H1 (cell line): ENCODE data around the gene ALDH4A1. TPM values are rescaled to one million over a fixed set of nuclear protein-coding genes. Genes with fewer than 3 reads are reported as not detected.

Experiments used
- CTCF ChIA-PET: fragments of 300-600 bp; sonication (Branson Sonifier 250); formaldehyde crosslinking; loops from one replicate; lab custom pipeline; 2021; ENCODE audit not compliant: partially characterized antibody; lab: Charles Lee
- POLR2A ChIA-PET: fragments of 300-600 bp; sonication (Branson Sonifier 250); formaldehyde crosslinking; loops from one replicate; lab custom pipeline; 2021; ENCODE audit warnings: inconsistent platforms; ENCODE audit not compliant: partially characterized antibody; lab: Charles Lee
- DNase-seq, 2 experiments: peaks; one replicate each; pipeline versions ENCODE4 v3.0.0 to v3.0.0-alpha.2; 2010 to 2022; ENCODE audit warnings: low spot score in 2 of 2, low read depth in 1 of 2, mixed read lengths in 1 of 2
- FAIRE-seq: peaks from 2 replicates; lab custom pipeline; 2011; peaks lifted over from hg19 to GRCh38; lab: Jason Lieb, UNC
- H2AFZ ChIP-seq: 2 replicates; pipeline ENCODE4 v1.8.1; 2012; ENCODE audit warnings: low read length, inconsistent platforms
- H2AK5ac ChIP-seq: 2 replicates; pipeline ENCODE4 v1.6.1; 2013; ENCODE audit warnings: low read depth, low read length
- H2BK120ac ChIP-seq: replicated peaks from 2 replicates; pipeline ENCODE3; 2013; ENCODE audit warnings: low read depth, low read length, inconsistent platforms
- H2BK12ac ChIP-seq: 2 replicates; pipeline ENCODE4 v1.6.1; 2013; ENCODE audit warnings: low read depth, low read length
- H2BK15ac ChIP-seq: 2 replicates; pipeline ENCODE4 v1.6.1; 2013; ENCODE audit warnings: low read length
- H2BK20ac ChIP-seq: 2 replicates; pipeline ENCODE4 v1.6.1; 2013; ENCODE audit warnings: low read length
- H2BK5ac ChIP-seq: 2 replicates; pipeline ENCODE4 v1.6.1; 2013; ENCODE audit warnings: low read depth, low read length
- H3K14ac ChIP-seq: 2 replicates; pipeline ENCODE4 v1.6.1; 2013; ENCODE audit warnings: inconsistent platforms; ENCODE audit not compliant: insufficient read length
- H3K18ac ChIP-seq: 2 replicates; pipeline ENCODE4 v1.6.1; 2013; ENCODE audit warnings: low read length; ENCODE audit errors: extremely low read depth
- H3K23ac ChIP-seq: 2 replicates; pipeline ENCODE4 v1.6.1; 2013; ENCODE audit warnings: inconsistent platforms; ENCODE audit not compliant: insufficient read length
- H3K23me2 ChIP-seq: 2 replicates; pipeline ENCODE4 v1.6.1; 2013; ENCODE audit warnings: low read depth, low read length
- H3K27ac ChIP-seq: 2 replicates; pipeline ENCODE4 v1.6.1; 2011; ENCODE audit warnings: low read depth, low read length, inconsistent platforms
- H3K27me3 ChIP-seq, 4 experiments: replicated peaks in 1 of 4; 1 replicate in 1 of 4; 2 replicates in 3 of 4; pipeline versions ENCODE4 v1.6.1 to v1.8.1; 2011 to 2013; ENCODE audit warnings: low read length in 3 of 4, mild to moderate bottlenecking in 3 of 4, inconsistent platforms in 2 of 4, mixed read lengths in 2 of 4, moderate library complexity in 1 of 4; ENCODE audit not compliant: control insufficient read depth in 3 of 4, insufficient read depth in 3 of 4; ENCODE audit errors: extremely low read depth in 1 of 4
- H3K36me3 ChIP-seq, 4 experiments: 2 replicates each; pipeline versions ENCODE4 v1.6.1 to v1.8.1; 2011 to 2013; ENCODE audit warnings: mild to moderate bottlenecking in 4 of 4, low read length in 3 of 4, moderate library complexity in 2 of 4, control low read depth in 1 of 4, inconsistent platforms in 1 of 4; ENCODE audit not compliant: insufficient read depth in 4 of 4, control insufficient read depth in 2 of 4
- H3K4ac ChIP-seq: replicated peaks from 2 replicates; pipeline ENCODE3; 2013; ENCODE audit warnings: low read length, low read depth, mixed read lengths, inconsistent platforms; ENCODE audit not compliant: insufficient read length
- H3K4me1 ChIP-seq, 4 experiments: replicated peaks in 1 of 4; 1 replicate in 1 of 4; 2 replicates in 3 of 4; pipeline versions ENCODE4 v1.6.1 to v1.8.1; 2011 to 2013; ENCODE audit warnings: low read length in 3 of 4, inconsistent platforms in 2 of 4, mixed read lengths in 1 of 4; ENCODE audit not compliant: insufficient read depth in 4 of 4, control insufficient read depth in 3 of 4
- H3K4me2 ChIP-seq, 2 experiments: 2 replicates each; pipeline versions ENCODE4 v1.6.1 to v1.8.1; 2011 to 2013; ENCODE audit warnings: low read depth in 2 of 2, low read length in 2 of 2, control low read depth in 1 of 2, inconsistent platforms in 1 of 2, mild to moderate bottlenecking in 1 of 2; ENCODE audit not compliant: insufficient read depth in 1 of 2
- H3K4me3 ChIP-seq, 4 experiments: fragments of 200-600, 300-600 bp in 1 of 4; sonication (generic), shearing (Covaris generic), sonication (Bioruptor Twin) in 1 of 4; 2 replicates each; pipeline versions ENCODE4 v1.5.1 to v1.8.1; 2011 to 2016; ENCODE audit warnings: low read length in 4 of 4, low read depth in 3 of 4, control low read depth in 2 of 4, inconsistent platforms in 2 of 4, mild to moderate bottlenecking in 2 of 4, mixed read lengths in 1 of 4, moderate library complexity in 1 of 4; ENCODE audit not compliant: insufficient read depth in 2 of 4; ENCODE audit errors: extremely low read depth in 1 of 4
- H3K56ac ChIP-seq: replicated peaks from 2 replicates; pipeline ENCODE3; 2013; ENCODE audit warnings: low read depth, mild to moderate bottlenecking, mixed read lengths, low read length, inconsistent platforms; ENCODE audit not compliant: insufficient read length
- H3K79me1 ChIP-seq: 2 replicates; pipeline ENCODE4 v1.6.1; 2013; ENCODE audit warnings: low read depth, low read length, control low read depth
- H3K79me2 ChIP-seq, 2 experiments: 2 replicates each; pipeline versions ENCODE4 v1.6.1 to v1.8.1; 2012 to 2013; ENCODE audit warnings: low read length in 2 of 2, mild to moderate bottlenecking in 2 of 2, inconsistent platforms in 1 of 2; ENCODE audit not compliant: insufficient read depth in 2 of 2, control insufficient read depth in 1 of 2
- H3K9ac ChIP-seq, 4 experiments: replicated peaks in 1 of 4; 1 replicate in 1 of 4; 2 replicates in 3 of 4; pipeline versions ENCODE4 v1.6.1 to v1.8.1; 2011 to 2013; ENCODE audit warnings: low read depth in 3 of 4, low read length in 3 of 4, control low read depth in 2 of 4, mild to moderate bottlenecking in 2 of 4, moderate library complexity in 2 of 4, inconsistent platforms in 1 of 4; ENCODE audit errors: extremely low read depth in 1 of 4
- H3K9me3 ChIP-seq, 2 experiments: 2 replicates each; pipeline versions ENCODE4 v1.6.1 to v1.8.1; 2012 to 2013; ENCODE audit warnings: mild to moderate bottlenecking in 2 of 2, moderate library complexity in 2 of 2, control low read depth in 1 of 2, inconsistent platforms in 1 of 2, low read depth in 1 of 2, low read length in 1 of 2, mixed read lengths in 1 of 2; ENCODE audit not compliant: insufficient read depth in 2 of 2
- H4K20me1 ChIP-seq, 2 experiments: replicated peaks in 1 of 2; 2 replicates each; pipeline versions ENCODE3 to v1.8.1; 2011 to 2013; ENCODE audit warnings: inconsistent platforms in 2 of 2, low read length in 2 of 2, mild to moderate bottlenecking in 1 of 2; ENCODE audit not compliant: insufficient read depth in 2 of 2, control insufficient read depth in 1 of 2
- H4K5ac ChIP-seq: 2 replicates; pipeline ENCODE4 v1.6.1; 2013; ENCODE audit warnings: low read length, low read depth, mixed read lengths, inconsistent platforms; ENCODE audit not compliant: insufficient read length
- H4K8ac ChIP-seq: 2 replicates; pipeline ENCODE4 v1.8.0; 2013; ENCODE audit warnings: mild to moderate bottlenecking, moderate library complexity, low read length, inconsistent platforms; ENCODE audit not compliant: insufficient read depth; ENCODE audit errors: extremely low read depth
- H4K91ac ChIP-seq: replicated peaks from 2 replicates; pipeline ENCODE3; 2013; ENCODE audit warnings: low read length, mixed read lengths, inconsistent platforms; ENCODE audit not compliant: insufficient read length
- CBX5 ChIP-seq: fragments of 300-800, 300-1000 bp; sonication (generic); IDR thresholded peaks from 2 replicates; pipeline ENCODE4 v1.7.1; 2016; ENCODE audit warnings: antibody characterized with exemption, low read length, low read depth
- CBX8 ChIP-seq: fragments of 300-800, 300-1000 bp; sonication (generic); IDR thresholded peaks from 2 replicates; pipeline ENCODE4 v1.7.1; 2016; ENCODE audit warnings: low read depth, low read length, borderline replicate concordance
- E2F6 ChIP-seq: IDR thresholded peaks from 2 replicates; pipeline ENCODE4 v1.6.1; 2012; ENCODE audit warnings: inconsistent platforms
- JUND ChIP-seq: IDR thresholded peaks from 2 replicates; pipeline ENCODE4 v1.6.1; 2011; ENCODE audit warnings: mild to moderate bottlenecking, improper control_type of control experiment, low read length
- KDM1A ChIP-seq: fragments of 200-600, 300-600 bp; sonication (generic); IDR thresholded peaks from 2 replicates; pipeline ENCODE4 v1.7.1; 2016; ENCODE audit warnings: mild to moderate bottlenecking, low read length, borderline replicate concordance
- POLR2A ChIP-seq, 2 experiments: IDR thresholded peaks; 1 replicate in 1 of 2; 2 replicates in 1 of 2; pipeline ENCODE4 v1.6.1; 2011; ENCODE audit warnings: low read depth in 2 of 2, low read length in 2 of 2, mild to moderate bottlenecking in 2 of 2; ENCODE audit errors: control extremely low read depth in 1 of 2
- RAD21 ChIP-seq, 2 experiments: IDR thresholded peaks in 1 of 2; conservative IDR thresholded peaks in 1 of 2; 2 replicates each; pipeline ENCODE4 v1.6.1; 2011; ENCODE audit warnings: low read depth in 2 of 2, low read length in 2 of 2, improper control_type of control experiment in 1 of 2, inconsistent platforms in 1 of 2, mild to moderate bottlenecking in 1 of 2, moderate library complexity in 1 of 2
- RBBP5 ChIP-seq: IDR thresholded peaks from 2 replicates; pipeline ENCODE4 v1.7.1; 2012; ENCODE audit warnings: low read depth, mild to moderate bottlenecking, inconsistent platforms, low read length, moderate library complexity, borderline replicate concordance
- RXRA ChIP-seq: IDR thresholded peaks from 2 replicates; pipeline ENCODE4 v1.6.1; 2011; ENCODE audit warnings: low read depth, mild to moderate bottlenecking, low read length, moderate library complexity; ENCODE audit not compliant: insufficient read depth
- SAP30 ChIP-seq: fragments of 300-600 bp; sonication (generic); IDR thresholded peaks from 2 replicates; pipeline ENCODE4 v1.7.1; 2012; ENCODE audit warnings: low read length, moderate library complexity, mild to moderate bottlenecking, inconsistent platforms; ENCODE audit not compliant: insufficient read depth, insufficient replicate concordance
- YY1 ChIP-seq: IDR thresholded peaks from 2 replicates; pipeline ENCODE4 v1.6.1; 2011; ENCODE audit warnings: low read depth, mild to moderate bottlenecking, low read length
- ZNF274 ChIP-seq: IDR thresholded peaks from 2 replicates; pipeline ENCODE4 v1.7.0; 2012; ENCODE audit warnings: low read length, borderline replicate concordance; ENCODE audit errors: extremely low read depth
- WGBS, 2 experiments: shearing (Covaris generic) in 1 of 2; methylation state at CpG; one replicate each; pipeline versions ENCODE4 v1.1.6 to v1.1.7; 2013 to 2015; ENCODE audit warnings: low lambda C conversion rate in 2 of 2, mixed read lengths in 2 of 2, inconsistent platforms in 1 of 2, low coverage in 1 of 2, missing lambda C conversion rate in 1 of 2; ENCODE audit not compliant: insufficient replicate concordance in 2 of 2, insufficient coverage in 1 of 2, insufficient read length in 1 of 2; ENCODE audit errors: extremely low coverage in 1 of 2, missing lambda C conversion rate in 1 of 2; 5-methylcytosine and 5-hydroxymethylcytosine counted together
- polyA plus RNA-seq, 7 experiments: library from polyadenylated mRNA; depleted of rRNA in 3 of 7; stranded (reverse) in 5 of 7; unstranded in 2 of 7; fragments of >200 nt in 5 of 7; fragments of 200-250 nt in 2 of 7; gene quantifications; 1 replicate in 5 of 7; 2 replicates in 1 of 7; 4 replicates in 1 of 7; pipeline versions ENCODE4 v1.2.1 to v1.2.3, GENCODE V29; 2011 to 2013; ENCODE audit warnings: missing spikeins in 2 of 7, mixed read lengths in 2 of 7
- total RNA-seq: library from RNA; stranded (reverse); fragmentation: NEBNext Ultra II Directional; extraction: Animal tissue kit (Norgen Biotek cat#: 25700); gene quantifications from 2 replicates; pipeline ENCODE4 v1.2.1, GENCODE V29; 2021

ALDH4A1 gene
- total and polyA plus RNA-seq, 2 of the 8 experiments (the other 6 are each of a cell fraction or from before 2014, with no cell fraction given): 30.3 to 35.9 TPM

- Histone ChIP-seq H2BK20ac (no peak overlapping the region), H2BK120ac (no peak overlapping the region), H2BK5ac (no peak overlapping the region), H3K4me3 (no peak overlapping the region), H3K79me2 (no peaks in the 10 kb centered on the region), H3K79me1 (0 out of 2 replicates have a peak, but pooled peaks cover 3% of the 10 kb centered on the region), H3K9ac (no peak overlapping the region), H3K9me3 (no peaks in the 10 kb centered on the region), H2AFZ (no peak overlapping the region), H3K27me3 (no peaks in the 10 kb centered on the region), H4K5ac (no peak overlapping the region), H3K4ac (no peak overlapping the region), H3K27ac (no peak overlapping the region), H2AK5ac (0 out of 2 replicates have a peak overlapping the region, but pooled peaks have one; percentile 13), H3K14ac (no peak overlapping the region), H4K8ac (no peak overlapping the region; the same call in 1 of the 2 replicates), H3K23me2 (peaks cover 7% of the 10 kb centered on the region; the same call in 1 of the 2 replicates), H3K4me1 (peaks cover 0 to 20% (median 10%) of the 10 kb centered on the region in 4 experiments; a peak in 6 of 7 replicates), H4K91ac (no peak overlapping the region), H3K18ac (no peak overlapping the region), H2BK12ac (no peak overlapping the region), H3K36me3 (no peaks in the 10 kb centered on the region), H3K23ac (no peak overlapping the region), H3K56ac (no peak overlapping the region), H4K20me1 (no peaks in the 10 kb centered on the region), H3K4me2 (no peak overlapping the region), H2BK15ac (no peak overlapping the region)
- POLR2A ChIA-PET: interaction anchor here (1.4 kb wide), 1 partner anchor 26 kb away, joined by 4 read pairs; no protein-coding TSS in a partner anchor
- TF ChIP-seq ZNF274: no peak
- no peak for TF ChIP-seq POLR2A (IDR thresholded peaks at IDR 0.05; ENCODE audit: control extremely low read depth in 1 of 2, low read depth in 2 of 2, low read length in 2 of 2)
- TF ChIP-seq KDM1A: no peak
- no peak for TF ChIP-seq RXRA
- TF ChIP-seq E2F6: no peak
- TF ChIP-seq RAD21 (IDR thresholded peaks at IDR 0.05 in 1 of 2, conservative IDR thresholded peaks at IDR 0.05 in 1 of 2; ENCODE audit: low read depth in 2 of 2, low read length in 2 of 2): no peak
- no peak for TF ChIP-seq CBX5
- TF ChIP-seq YY1: no peak
- no peak for TF ChIP-seq RBBP5
- no peak for TF ChIP-seq CBX8
- TF ChIP-seq SAP30: no peak
- TF ChIP-seq JUND: no peak
- WGBS, 2 experiments: 92% methylated on average over 9 of the region's 9 CpGs; no CpG with 5 or more reads in 1 of the 2 experiments
- FAIRE-seq: no peak
- CTCF ChIA-PET: interaction anchor here (1.4 to 10.0 kb wide), 3 partner anchors 10 to 17 kb away, joined by 3 to 109 read pairs (median 37); no protein-coding TSS in a partner anchor
- DNase-seq: no peak
These were observed 22.9 kb upstream of the ALDH4A1 start for GRCh38 chr1:18925279-18925678.
